Measurements from ENCODE around the gene PTPRM.

DNA sequence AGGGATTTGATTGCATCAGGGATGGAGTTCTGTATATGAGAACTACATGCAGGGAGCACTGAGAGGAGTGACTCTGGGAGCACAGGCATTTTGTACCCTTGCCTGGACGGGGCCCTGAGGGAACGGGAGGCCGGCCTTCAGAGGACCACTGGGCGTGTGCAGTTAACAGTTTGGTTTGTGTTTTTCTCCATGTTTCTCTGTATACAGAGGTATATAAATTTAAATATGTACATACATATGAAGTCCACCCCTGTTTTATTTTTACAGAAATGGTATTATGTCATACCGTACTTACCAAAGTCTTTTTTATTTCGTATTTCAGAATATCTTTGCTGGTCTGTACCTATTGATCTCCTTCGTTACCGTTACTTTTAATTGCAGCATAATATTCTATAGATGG, 111.3 kb downstream of the PTPRM start:
- TF ChIP-seq, protein P1, sequence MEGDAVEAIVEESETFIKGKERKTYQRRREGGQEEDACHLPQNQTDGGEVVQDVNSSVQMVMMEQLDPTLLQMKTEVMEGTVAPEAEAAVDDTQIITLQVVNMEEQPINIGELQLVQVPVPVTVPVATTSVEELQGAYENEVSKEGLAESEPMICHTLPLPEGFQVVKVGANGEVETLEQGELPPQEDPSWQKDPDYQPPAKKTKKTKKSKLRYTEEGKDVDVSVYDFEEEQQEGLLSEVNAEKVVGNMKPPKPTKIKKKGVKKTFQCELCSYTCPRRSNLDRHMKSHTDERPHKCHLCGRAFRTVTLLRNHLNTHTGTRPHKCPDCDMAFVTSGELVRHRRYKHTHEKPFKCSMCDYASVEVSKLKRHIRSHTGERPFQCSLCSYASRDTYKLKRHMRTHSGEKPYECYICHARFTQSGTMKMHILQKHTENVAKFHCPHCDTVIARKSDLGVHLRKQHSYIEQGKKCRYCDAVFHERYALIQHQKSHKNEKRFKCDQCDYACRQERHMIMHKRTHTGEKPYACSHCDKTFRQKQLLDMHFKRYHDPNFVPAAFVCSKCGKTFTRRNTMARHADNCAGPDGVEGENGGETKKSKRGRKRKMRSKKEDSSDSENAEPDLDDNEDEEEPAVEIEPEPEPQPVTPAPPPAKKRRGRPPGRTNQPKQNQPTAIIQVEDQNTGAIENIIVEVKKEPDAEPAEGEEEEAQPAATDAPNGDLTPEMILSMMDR (IDR thresholded peaks at IDR 0.05), result no peak
- TF ChIP-seq POLR2A (IDR thresholded peaks at IDR 0.05), result no peak
- no peak for TF ChIP-seq POLR2AphosphoS5 (IDR thresholded peaks at IDR 0.05)

Measured in sigmoid colon (tissue), 4 donors.